GM21717 (cell line): Measurements from ENCODE around the gene KIAA1614.

ENCODE experiments used
- ATAC-seq: cut with Tn5 transposase; IDR thresholded peaks from one replicate; pipeline ENCODE4 v1.9.1; 2021; ENCODE audit warnings: mild to moderate bottlenecking, moderate library complexity; ENCODE audit not compliant: unreplicated experiment

KIAA1614 gene

GRCh38 chr1:180994262-180994661, 81.6 kb downstream of the KIAA1614 start:
- no peak for ATAC-seq

- ATAC-seq: no peak
Observed at GRCh38 chr1:180997843-180998504, 85.3 kb downstream of the KIAA1614 start.
